ENCODE data around the gene TMA7B.
A peak's percentile ranks its signal among the peaks of the same experiment; 100 is the strongest.

TMA7B gene

GRCh38 chr22:39959640-39960447 is at the start of gene TMA7B:
TMA7B (plus strand) TSS chr22:39960397; CDS start chr22:39964375, 3,978 bp downstream.
- peak; percentile 76 for DNase-seq

- no peak for DNase-seq
Observed at GRCh38 chr22:39910876-39911613, 49.2 kb upstream of the TMA7B start.

GRCh38 chr22:39913321-39913720 is 46.9 kb upstream of the TMA7B start:
- no peak for DNase-seq

GRCh38 chr22:39913886-39914285 is 46.3 kb upstream of the TMA7B start:
- DNase-seq = no peak

GRCh38 chr22:39914584-39914983 is 45.6 kb upstream of the TMA7B start:
- no peak for DNase-seq

DNA sequence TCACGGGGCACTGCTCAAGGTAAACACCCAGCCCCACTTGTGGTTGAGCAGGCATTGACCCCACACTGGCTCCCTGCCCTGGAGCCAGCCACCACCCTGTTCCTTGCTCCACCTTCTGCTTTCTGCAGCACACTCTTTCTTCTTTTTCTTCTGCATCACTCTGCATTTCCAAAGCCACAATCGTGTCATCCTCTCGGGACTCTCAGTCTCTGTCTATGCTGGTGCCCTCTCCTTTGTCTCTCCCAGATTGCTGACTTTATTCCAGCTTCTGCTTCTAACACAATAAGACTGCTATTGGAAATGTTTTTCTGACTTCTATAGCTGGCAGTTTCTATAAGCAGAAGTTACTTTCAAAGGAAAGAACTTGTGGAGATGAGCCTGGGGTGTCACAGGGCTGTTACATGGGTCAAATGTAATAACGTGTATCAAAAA is 44.9 kb upstream of the TMA7B start:
- no peak for DNase-seq

DNA sequence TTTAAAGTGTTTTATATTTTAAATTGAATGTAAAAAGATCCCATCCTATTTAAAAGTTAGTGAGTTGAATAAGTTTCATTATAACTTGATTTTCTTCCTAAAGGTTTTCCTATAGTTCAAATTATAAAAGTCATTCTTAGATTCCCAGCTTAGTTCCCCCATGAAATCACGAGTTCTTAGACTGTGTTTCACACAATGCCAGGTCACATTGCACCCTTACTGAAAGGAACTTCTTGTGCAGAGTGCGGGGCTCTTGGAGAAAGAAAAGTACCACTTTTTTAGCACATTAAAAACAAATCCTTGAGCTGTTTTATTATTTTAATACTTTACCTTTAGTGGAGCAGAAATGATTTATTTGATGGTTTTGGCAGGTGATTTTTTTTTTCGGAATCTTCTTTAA is 43.7 kb upstream of the TMA7B start:
- no peak for DNase-seq

DNA sequence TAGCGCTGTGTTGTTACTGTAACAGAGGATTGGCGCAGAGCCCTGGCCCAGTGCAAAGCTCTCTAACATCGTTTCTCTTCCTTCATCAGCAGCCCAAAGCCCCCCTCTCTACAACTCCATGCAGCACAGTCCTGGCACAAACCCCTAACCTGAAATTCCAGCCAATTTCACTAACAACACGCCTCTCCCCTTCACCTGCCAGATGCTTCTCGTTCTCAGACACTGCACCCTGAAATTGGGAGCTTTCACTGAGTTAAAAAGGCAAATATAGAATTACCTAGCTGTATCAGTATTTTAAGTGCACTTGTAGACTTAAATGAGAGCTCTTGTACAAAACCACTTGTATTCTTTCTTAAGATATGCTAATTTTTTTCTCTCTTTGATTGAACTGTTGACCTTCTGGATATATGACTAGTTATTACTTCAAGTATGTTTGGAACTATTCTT is 43.0 kb upstream of the TMA7B start:
- no peak for DNase-seq

DNA sequence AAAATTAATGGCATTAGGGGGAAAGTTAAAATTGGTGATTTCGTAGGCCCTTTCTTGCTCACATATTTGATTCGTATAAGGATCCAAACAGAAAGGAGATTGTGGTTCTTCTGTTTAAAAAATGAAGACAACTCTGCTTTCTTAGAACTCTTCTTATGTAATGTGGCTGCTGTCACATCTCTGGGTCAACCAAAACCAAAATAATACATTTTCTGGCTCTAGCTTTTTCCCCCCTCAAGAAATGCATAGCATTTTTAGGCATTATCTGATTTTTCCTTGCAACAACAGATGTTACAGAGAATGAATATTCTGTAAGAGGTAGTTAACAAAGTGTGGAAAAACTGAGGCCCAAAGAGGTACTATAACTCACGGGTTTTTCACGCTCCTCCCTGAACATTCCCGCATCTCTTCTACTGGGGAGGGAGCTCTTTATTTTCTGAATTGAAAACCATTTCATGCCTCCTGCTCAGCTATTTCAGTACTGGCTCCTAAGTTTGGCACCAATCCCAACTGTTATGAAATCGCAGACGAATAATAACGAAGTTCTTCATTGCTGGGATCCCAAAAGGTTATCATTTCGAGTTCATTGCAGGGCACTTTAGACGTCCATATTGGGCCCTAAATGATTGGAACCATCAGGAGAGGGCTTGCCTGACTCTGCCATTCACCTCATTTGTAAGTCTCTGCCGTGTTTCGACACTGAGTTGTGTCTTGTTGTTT is 42.3 kb upstream of the TMA7B start:
- DNase-seq = no peak

DNA sequence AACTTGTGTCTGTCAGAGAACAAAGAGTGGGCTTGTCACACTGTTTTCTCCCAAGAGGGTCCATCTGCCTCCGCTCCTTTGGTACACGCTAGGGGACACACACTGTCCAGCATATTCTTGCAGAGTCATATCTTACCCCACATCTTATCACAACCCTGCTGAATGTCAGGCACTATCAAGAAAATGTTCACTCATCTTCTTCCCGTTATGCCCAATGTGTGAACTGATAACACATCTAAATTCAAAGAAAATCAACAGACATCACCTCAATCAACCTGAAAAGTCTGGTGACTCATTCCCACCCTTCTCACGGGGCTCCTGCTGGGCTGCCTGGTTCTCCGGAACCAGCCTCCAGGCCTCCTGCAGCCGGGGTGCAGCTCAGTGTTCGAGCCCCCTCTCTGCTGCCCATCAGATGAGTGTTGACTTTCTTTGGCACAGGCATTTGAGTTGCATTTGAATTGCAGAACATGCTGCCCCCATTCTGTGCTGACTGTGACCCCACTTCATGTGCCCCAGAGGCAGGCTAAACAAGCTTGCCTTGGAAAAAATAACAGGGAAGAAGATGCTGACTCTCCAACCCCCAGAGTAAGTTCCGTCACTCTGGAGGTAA is 40.0 kb upstream of the TMA7B start:
- DNase-seq = no peak

DNA sequence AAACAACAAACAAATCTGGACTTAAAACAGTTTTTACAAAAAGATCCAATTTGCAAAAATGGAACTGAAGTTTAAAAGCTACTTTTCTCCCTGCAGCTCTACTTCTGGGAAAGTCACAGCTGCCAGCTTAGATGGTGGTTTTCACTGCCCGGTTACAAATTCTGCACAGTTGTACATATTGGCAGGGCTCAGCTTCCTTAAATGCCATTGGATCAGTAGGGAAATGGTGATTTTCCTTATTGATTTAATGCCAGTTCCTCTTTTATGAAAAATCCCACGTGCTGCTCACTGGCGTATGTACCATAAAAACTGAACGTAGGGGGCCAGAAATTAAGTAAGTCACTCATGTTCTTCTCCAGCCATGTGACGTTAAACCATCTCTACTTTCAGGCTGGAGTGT is 36.5 kb upstream of the TMA7B start:
- DNase-seq = no peak

- DNase-seq = no peak
Observed at GRCh38 chr22:39924286-39924685, 35.9 kb upstream of the TMA7B start.

DNA sequence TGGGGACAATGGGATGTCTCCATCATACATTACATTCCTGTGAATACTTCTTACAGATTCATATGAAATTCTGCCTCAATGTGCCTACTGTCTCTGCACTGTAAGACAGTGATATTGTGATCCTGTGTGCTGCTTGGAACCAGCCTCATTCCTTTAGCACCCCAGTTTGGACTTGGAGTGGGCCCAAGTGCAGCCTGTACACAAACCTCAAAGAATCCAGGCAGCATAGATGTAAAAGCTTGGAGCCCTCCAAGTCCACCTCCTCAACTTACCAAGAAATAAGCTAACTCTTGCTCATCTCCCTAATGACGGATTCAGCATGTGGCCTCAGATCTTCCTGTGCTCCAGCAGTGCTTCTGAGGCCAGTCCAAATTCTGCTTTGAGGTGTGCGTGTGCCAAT is 34.9 kb upstream of the TMA7B start:
- DNase-seq = no peak

- no peak for DNase-seq
Observed at GRCh38 chr22:39925909-39926679, 34.1 kb upstream of the TMA7B start.

DNA sequence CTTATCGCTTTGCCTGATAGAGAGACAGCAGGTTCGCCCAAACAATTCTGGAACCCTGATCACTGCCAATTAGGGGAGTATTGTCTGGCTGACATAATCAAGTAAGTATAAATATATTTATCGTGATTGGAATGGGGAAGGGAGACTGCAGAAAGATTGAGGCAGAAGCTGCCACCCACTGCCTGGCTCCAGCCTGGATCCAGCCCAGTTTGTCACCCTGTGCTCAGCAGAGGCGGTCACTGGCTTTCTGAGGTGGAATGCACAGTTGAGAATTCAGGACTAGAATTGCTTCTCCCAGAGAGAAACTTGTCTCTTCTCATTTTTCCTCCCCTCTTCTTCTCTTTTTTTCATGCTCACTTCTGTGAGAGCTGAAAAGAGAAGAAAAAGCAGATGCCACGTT is 33.4 kb upstream of the TMA7B start:
- DNase-seq = no peak

DNA sequence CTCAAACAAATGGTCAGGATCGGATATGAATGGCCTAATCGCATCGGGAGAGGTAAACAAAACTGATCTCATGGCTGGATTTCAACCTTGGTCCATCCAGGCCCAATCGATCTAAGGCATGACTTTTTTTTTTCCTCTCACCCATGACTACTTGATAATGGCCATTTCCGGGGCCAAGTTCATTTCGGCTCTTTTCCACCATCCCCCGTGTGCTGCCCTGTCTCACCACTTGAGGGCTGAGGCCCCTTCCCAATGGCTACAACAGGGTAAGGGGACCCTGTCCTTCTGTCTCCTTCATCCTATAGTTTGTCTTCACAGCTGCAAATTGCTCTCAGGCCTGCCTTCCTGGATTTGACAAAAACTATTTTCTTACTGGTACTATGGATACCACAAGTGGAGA is 32.7 kb upstream of the TMA7B start:
- no peak for DNase-seq

- no peak for DNase-seq
Observed at GRCh38 chr22:39928536-39929520, 31.4 kb upstream of the TMA7B start.

DNA sequence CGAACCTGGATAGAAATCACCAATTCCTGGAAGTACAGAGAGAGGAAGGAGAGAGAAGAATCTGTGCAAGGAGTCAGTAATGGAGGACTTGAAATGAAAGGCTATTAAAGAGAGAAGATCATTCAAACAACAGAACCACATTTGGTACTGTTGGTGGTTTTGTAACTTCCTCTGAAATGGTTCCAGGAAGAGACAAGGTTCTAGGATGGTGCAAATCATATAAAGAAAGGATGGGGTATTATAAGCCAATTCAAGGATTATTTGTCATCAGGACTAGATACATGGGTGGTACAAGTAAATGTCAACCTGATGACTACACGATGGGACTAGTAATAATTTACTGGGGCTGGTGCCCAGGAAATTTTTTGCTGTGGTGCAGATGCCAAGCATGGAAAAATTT is 28.9 kb upstream of the TMA7B start:
- DNase-seq = no peak

DNA sequence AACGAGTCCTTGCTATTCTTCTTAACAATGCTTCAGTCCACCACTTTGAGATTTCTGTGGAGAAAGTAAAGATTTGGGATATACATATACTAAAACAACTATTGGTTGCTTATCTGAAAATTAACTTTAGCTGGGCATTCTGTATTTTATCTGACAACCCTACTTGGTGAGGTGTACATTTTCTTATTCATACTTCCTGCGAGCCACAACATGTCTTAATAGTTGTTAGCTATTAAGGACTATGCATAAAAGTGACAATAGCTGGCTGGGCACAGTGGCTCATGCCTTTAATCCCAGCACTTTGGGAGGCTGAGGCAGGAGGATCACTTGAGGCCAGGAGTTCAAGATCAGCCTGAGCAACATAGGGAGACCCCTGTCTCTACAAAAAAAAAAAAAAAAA is 28.0 kb upstream of the TMA7B start:
- DNase-seq = no peak

- DNase-seq = peak; percentile 41
Observed at GRCh38 chr22:39932918-39933649, 27.1 kb upstream of the TMA7B start.
